ENCODE results near the gene ZNF292.
"Not testable (repeated sequence)": the region's sequence is repeated elsewhere in the genome, so short reads cannot be mapped to it uniquely, and the experiment has no call there.

The ZNF292 gene

DNA sequence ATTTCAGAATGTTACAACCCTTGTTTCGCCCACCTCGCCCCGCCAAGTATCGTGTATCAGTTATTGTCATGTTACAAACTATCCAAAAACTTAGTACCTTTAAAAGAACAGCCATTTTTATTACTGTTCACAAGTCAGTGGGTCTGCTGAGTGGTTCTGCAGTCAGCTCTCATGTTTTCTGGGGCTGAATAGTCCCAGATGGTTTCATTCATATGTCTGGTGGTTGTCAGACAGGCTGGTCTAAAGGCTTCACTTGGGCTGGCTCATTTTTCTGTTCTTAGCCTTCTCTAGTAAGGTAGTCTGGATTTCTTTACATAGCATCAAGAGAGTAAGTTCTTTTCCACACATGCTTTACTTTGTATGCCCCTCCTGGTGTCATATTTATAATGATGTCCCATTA lies 8.6 kb downstream of the ZNF292 start:
- no peak for DNase-seq

DNA sequence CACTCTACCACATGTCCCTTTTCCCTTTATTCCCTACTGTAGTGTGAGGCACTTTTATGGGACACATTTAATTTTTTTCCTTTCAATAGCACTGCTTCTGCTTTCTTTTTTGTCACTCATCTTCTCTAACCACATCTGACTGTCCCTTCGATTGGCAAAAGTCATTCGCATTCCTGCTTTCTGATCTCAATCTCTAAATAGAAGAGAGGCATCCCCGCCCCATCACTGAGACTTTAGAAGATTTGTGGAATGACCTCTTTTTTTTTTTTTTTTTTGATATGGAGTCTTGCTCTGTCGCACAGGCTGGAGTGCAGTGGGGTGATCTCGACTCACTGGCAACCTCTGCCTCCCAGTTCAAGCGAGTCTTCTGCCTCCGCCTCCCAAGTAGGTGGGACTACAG lies 9.1 kb downstream of the ZNF292 start:
- no peak for DNase-seq

GRCh38 chr6:87165185-87165584 lies 9.8 kb downstream of the ZNF292 start:
- no peak for DNase-seq

DNA sequence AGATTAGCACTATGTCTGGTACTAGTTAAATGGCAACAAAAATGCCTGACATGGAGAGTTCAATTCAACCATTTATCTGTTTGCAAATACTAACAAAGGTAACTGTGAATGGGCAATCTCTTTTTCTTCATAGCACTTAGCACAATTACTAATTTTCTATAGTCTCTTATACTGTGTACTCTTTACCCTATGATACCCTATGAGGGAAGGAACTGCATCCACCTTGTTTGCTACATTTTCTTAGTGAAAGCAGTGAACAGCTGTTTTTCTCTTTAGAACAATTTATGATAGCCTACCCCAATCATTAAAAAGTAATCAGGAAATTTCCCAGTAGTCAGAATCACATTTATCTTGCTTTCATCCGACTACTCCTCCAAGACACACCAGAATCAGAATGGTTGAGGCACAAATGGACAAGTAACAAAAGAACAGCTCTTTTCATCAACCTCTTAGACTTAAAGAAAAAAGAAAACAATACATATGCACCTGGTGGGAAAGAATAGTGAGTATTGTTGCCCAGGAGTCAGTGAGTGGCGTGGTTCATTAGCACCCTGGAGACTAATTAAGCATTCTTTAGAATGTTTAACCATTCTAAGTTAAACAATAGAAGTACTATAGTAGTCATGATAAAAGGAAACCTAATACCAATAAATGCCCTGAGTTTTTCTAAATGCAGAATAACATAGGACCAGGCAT lies 16.7 kb downstream of the ZNF292 start:
- no peak for DNase-seq

- DNase-seq = no peak
These were observed 18.8 kb downstream of the ZNF292 start for GRCh38 chr6:87174078-87174579.

DNA sequence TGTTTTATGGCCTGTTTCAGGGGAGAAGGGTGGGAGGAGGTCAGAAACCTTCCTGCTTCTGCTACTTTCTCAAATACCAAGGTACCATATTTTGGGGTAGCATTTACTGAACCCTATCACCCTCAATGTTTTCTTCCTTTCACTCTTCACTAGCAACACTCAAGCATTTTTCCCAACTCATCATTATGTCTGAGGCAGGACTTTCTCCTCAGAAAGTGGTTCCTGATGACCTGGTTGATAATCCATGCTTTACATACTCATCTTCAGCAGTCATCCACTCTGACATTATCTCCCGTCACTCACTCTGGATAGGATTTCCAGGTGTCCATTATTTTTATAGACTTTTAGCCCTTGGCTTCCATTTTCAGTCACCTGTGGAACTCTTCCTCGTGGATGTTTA lies 21.1 kb downstream of the ZNF292 start:
- no peak for DNase-seq

DNA sequence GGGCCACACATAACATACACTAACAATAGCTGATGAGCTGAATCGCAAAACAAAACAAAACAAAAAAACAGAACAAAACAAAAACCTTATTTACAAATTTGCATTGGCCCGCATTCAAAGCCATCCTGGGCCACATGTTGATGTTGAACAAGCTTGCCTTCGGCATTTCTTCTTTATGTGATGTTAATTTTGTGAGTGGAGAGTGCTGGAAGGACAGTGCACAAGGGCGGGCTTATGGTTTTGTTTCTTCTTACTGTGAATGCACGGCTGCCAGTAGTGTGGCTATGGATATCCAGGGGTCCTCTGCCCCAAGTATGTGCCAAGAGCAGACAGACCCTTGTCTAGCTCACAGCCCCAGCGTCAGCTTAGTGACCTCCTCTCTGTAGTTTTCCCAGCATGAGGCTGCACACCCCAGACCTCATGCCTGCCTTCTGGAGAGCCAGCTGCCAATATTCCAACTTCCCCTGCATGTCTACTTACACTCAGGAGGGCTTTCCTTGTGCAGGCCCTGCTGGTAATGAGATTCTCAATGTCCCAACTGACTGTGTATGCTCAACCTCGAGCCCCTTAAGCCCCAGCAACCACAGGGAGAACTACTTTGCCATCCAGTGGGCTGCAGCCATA lies 24.9 kb downstream of the ZNF292 start:
- no peak for DNase-seq

DNA sequence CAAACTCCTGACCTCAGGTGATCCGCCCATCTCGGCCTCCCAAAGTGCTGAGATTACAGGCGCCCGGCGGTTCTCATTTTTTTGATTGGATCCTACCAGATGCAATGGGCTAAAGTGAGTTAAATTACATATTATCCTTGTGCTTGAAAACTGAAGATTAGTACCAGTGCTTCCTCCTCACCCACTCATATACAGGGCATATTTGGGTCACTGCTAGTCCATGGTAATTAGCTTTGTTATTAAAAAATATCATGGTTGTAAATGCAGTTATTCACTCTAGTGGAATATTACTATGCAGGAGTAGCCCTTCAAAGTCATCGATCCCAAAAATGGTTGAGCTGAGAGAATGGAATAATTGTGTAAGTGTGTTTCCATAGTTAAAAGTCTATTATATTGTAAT lies 26.5 kb downstream of the ZNF292 start:
- DNase-seq = no peak

DNA sequence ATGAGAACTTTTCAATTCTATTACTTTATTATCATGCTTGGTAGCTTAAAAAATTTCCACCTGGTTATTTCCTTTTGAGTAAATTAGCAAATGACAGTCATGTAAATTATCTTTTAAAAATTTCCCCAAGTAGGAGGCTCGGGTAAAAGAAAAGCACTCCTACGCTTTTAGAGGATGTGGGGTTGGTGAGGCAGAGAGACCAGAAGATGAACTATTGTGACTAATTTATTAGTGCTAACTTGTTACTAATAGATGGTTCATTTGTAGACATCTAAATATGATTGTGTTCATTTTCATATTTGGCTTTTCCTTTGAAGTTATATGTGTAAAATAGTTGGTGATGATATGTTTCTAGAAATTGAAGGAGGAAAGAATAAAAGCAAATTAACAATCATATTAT lies 27.0 kb downstream of the ZNF292 start:
- DNase-seq = no peak

- DNase-seq = no peak
These were observed 27.6 kb downstream of the ZNF292 start for GRCh38 chr6:87182940-87183339.

DNA sequence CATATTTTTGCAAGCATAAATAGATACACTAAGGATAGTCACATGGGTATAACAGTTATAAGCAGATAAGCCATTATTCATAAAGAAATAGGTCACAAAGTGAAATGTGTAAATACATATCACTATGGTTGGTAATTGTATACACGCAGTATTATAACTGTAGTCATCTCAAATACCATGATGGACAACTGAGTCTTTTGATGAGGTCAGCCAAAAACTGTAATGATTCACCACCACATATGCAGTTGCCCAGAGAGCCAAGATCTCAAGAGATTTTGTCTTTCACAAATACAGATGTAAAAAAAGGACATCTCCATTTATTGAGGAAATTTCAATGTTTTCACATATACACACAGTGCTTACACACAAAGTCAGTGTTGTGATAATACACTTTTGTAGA lies 28.3 kb downstream of the ZNF292 start:
- DNase-seq = no peak

GRCh38 chr6:87184762-87185250 lies 29.4 kb downstream of the ZNF292 start:
- no peak for DNase-seq

GRCh38 chr6:87196275-87196842 lies 41.0 kb downstream of the ZNF292 start:
- DNase-seq = no peak

DNA sequence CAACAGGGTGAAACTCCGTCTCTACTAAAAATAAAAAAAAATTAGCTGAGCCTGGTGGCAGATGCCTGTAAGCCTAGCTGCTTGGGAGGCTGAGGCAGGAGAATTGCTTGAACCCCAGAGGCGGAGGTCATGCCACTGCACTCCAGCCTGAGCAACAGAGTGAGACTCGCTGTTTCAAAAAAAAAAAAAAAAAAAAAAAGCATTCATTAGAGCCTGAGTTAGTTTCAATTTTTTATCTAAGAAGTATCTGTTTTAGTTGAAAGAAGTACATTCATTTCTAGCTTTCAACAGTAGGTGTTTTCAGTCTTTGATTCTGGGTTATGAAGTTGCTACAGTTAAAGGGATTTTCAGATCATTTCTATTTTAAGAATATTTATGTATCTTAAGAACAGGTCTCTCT lies 42.2 kb downstream of the ZNF292 start:
- no peak for DNase-seq

DNA sequence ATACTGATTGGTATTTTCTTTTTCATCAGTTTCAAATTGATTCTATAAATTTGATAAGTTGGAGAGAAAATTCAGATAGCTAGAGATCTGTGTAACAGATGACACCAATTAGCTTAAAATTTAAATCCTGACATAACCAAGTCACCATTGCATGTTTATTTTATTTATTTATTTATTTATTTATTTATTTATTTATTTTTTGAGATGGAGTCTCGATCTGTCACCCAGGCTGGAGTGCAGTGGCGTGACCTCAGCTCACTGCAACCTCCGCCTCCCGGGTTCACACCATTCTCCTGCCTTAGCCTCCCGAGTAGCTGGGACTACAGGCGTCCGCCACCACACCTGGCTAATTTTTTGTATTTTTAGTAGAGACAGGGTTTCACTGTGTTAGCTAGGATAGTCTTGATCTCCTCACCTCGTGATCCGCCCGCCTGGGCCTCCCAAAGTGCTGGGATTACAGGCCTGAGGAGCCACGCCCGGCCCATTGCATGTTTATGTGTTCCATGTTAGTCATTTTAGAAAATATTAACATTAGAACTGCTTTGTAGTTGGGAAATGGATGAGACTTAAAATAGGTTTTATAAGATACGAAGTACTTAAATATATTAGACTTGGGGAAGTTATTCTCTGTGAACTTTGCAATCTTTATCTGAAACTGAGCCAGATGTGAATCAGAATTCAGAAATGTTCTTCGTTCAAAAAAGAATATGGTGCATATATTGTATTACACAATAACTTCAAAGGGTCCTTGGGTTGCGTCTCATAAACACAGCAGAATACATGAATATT lies 42.9 kb downstream of the ZNF292 start:
- not testable (repeated sequence) for DNase-seq

- DNase-seq = no peak
These were observed 44.4 kb downstream of the ZNF292 start for GRCh38 chr6:87199787-87200186.

GRCh38 chr6:87200469-87201175 lies 45.3 kb downstream of the ZNF292 start:
- DNase-seq = no peak

GRCh38 chr6:87203448-87204023 lies 48.2 kb downstream of the ZNF292 start:
- no peak for DNase-seq

GRCh38 chr6:87209812-87210211 lies 54.4 kb downstream of the ZNF292 start:
- DNase-seq = no peak

- DNase-seq = no peak
These were observed 55.6 kb downstream of the ZNF292 start for GRCh38 chr6:87210979-87211378.

- no peak for DNase-seq
These were observed 57.2 kb downstream of the ZNF292 start for GRCh38 chr6:87212596-87212995.

GRCh38 chr6:87213364-87213763 lies 58.0 kb downstream of the ZNF292 start:
- no peak for DNase-seq
